PC-9 (cell line): ENCODE data around the gene FOXB2. TPM values are rescaled to one million over a fixed set of nuclear protein-coding genes. Genes with fewer than 3 reads are reported as not detected.

Source experiments
- BruUV-seq: library from RNA; stranded (reverse); fragments of 400-500 nt; replicated peaks from 2 replicates; lab custom pipeline; 2021; lab: Mats Ljungman, UMichigan
- CTCF ChIA-PET: fragments of 300-600 bp; sonication (Branson Sonifier 250); formaldehyde crosslinking; loops from one replicate; lab custom pipeline; 2022; ENCODE audit warnings: antibody characterized with exemption; lab: Charles Lee
- POLR2A ChIA-PET: fragments of 300-600 bp; sonication (Branson Sonifier 250); formaldehyde crosslinking; loops from one replicate; lab custom pipeline; 2022; ENCODE audit warnings: antibody characterized with exemption; ENCODE audit not compliant: unreplicated experiment; lab: Charles Lee
- DNase-seq, 2 experiments: peaks; one replicate each; pipeline versions ENCODE4 v3.0.0 to v3.0.0-alpha.2; 2015 to 2022; ENCODE audit warnings: mixed read lengths in 1 of 2
- H2AFZ ChIP-seq: fragments of 200-600 bp; sonication (generic); 2 replicates; pipeline ENCODE4 v1.8.1; 2017; ENCODE audit warnings: antibody characterized with exemption
- H3F3A ChIP-seq: fragments of 200-600 bp; sonication (generic); 2 replicates; pipeline ENCODE4 v1.8.1; 2017; ENCODE audit warnings: antibody characterized with exemption, mild to moderate bottlenecking, low read depth; ENCODE audit not compliant: insufficient read depth
- H3K27ac ChIP-seq: fragments of 200-600 bp; sonication (generic); 2 replicates; pipeline ENCODE4 v1.6.1; 2016; ENCODE audit warnings: mixed run types
- H3K27me3 ChIP-seq: fragments of 200-600 bp; sonication (generic); 2 replicates; pipeline ENCODE4 v1.6.1; 2016; ENCODE audit warnings: low read depth, mixed run types; ENCODE audit not compliant: insufficient read depth
- H3K36me3 ChIP-seq: fragments of 200-600 bp; sonication (generic); 2 replicates; pipeline ENCODE4 v1.6.1; 2016; ENCODE audit warnings: low read depth, mixed run types
- H3K4me1 ChIP-seq: fragments of 200-600 bp; sonication (generic); replicated peaks from 2 replicates; pipeline ENCODE4 v1.6.1; 2016; ENCODE audit warnings: mixed run types; ENCODE audit not compliant: insufficient read depth
- H3K4me2 ChIP-seq: fragments of 200-600 bp; sonication (generic); 2 replicates; pipeline ENCODE4 v1.6.1; 2017; ENCODE audit warnings: mixed run types
- H3K4me3 ChIP-seq: fragments of 200-600 bp; sonication (generic); 2 replicates; pipeline ENCODE4 v1.6.1; 2016; ENCODE audit warnings: mixed run types
- H3K79me2 ChIP-seq: fragments of 200-600 bp; sonication (generic); 2 replicates; pipeline ENCODE4 v1.6.1; 2017; ENCODE audit warnings: low read depth, mixed run types
- H3K9me2 ChIP-seq: fragments of 200-600 bp; sonication (generic); 2 replicates; pipeline ENCODE4 v1.8.1; 2017; ENCODE audit warnings: mild to moderate bottlenecking; ENCODE audit not compliant: insufficient read depth
- H3K9me3 ChIP-seq: fragments of 200-600 bp; sonication (generic); 2 replicates; pipeline ENCODE4 v1.8.1; 2016; ENCODE audit warnings: low read depth; ENCODE audit not compliant: insufficient read depth
- H4K20me1 ChIP-seq: fragments of 200-600 bp; sonication (generic); 2 replicates; pipeline ENCODE4 v1.8.1; 2017; ENCODE audit not compliant: insufficient read depth
- CTCF ChIP-seq: fragments of 200-600 bp; sonication (generic); conservative IDR thresholded peaks from 2 replicates; pipeline ENCODE4 v1.6.1; 2017; ENCODE audit warnings: mixed run types, antibody characterized with exemption, mild to moderate bottlenecking, moderate library complexity
- EZH2 ChIP-seq: fragments of 200-600 bp; sonication (generic); IDR thresholded peaks from 2 replicates; pipeline ENCODE4 v1.8.0; 2017; ENCODE audit warnings: antibody characterized with exemption, low read depth
- intact Hi-C: fragments of 100-400 bp; cut with micrococcal nuclease; formaldehyde crosslinking; loops from one replicate; pipeline ENCODE4 v1.10.0; 2022; ENCODE audit not compliant: unreplicated experiment
- total RNA-seq: library from RNA; stranded (reverse); gene quantifications from 2 replicates; pipeline ENCODE4 v1.2.3, GENCODE V29; 2021

Gene FOXB2
- total RNA-seq, 1 experiment from 2014 or later: not detected

DNA sequence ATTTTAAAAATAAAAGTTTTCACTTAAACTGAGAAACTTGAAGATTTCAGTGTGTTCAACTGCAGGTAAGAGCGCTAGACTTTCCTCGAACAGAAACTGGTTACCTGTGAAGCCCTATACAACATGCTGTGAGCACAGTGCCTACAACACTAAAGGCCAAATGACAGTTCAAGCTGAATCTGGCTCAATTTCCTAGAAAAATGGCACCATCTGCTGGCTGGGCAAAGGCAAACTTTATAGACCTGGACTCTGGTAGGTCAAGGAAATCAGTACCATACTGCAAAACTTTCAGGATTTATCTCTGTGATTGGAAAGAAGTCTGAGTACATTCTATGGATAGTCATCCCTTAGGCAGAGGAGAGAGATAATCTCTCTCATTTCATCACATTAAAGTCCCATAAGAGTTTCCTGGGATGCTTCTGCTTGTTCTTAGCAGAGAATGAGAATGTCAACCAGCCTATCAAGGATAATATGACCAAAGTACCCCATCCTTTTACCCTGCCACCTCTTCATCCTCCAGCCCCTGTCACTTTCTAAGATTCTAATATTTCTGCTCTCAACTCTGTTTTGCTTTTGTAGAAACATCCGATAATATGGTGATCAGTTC is 31.8 kb upstream of the FOXB2 start:
- TF ChIP-seq EZH2 (no peak), CTCF (peak; percentile 63)
- no TSS peak for BruUV-seq
- H3F3A ChIP-seq: no peaks in the 10 kb centered on the region
- no peak overlapping the region for H2AFZ ChIP-seq
- peak in 1 of 2 experiments; percentile 21 for DNase-seq
- no peaks in the 10 kb centered on the region for H3K9me3 ChIP-seq
- no peak overlapping the region for H3K27ac ChIP-seq
- ChIA-PET CTCF (interaction anchor here (1.7 kb wide), 1 partner anchor 177 kb away, joined by 10 read pairs; no protein-coding TSS in a partner anchor), POLR2A (no interaction called here)
- H3K36me3 ChIP-seq: no peaks in the 10 kb centered on the region
- no peaks in the 10 kb centered on the region for H4K20me1 ChIP-seq
- no peaks in the 10 kb centered on the region for H3K9me2 ChIP-seq
- H3K4me3 ChIP-seq: no peak overlapping the region
- peaks cover 35% of the 10 kb centered on the region for H3K27me3 ChIP-seq
- intact Hi-C loops: loop anchor here (1.0 to 5.0 kb wide), 3 partner anchors 177 to 540 kb away; no protein-coding TSS in a partner anchor
- no peaks in the 10 kb centered on the region for H3K79me2 ChIP-seq
- H3K4me1 ChIP-seq: no peaks in the 10 kb centered on the region
- H3K4me2 ChIP-seq: no peak overlapping the region

GRCh38 chr9:76988941-76989340 is 30.5 kb upstream of the FOXB2 start:
- no peak overlapping the region for H3K4me3 ChIP-seq
- no peak overlapping the region for H2AFZ ChIP-seq
- no peaks in the 10 kb centered on the region for H3F3A ChIP-seq
- no peaks in the 10 kb centered on the region for H3K9me3 ChIP-seq
- DNase-seq: no peak
- H3K79me2 ChIP-seq: no peaks in the 10 kb centered on the region
- H3K36me3 ChIP-seq: no peaks in the 10 kb centered on the region
- TF ChIP-seq EZH2 (no peak), CTCF (no peak)
- no TSS peak for BruUV-seq
- ChIA-PET POLR2A (no interaction called here), CTCF (no interaction called here)
- H4K20me1 ChIP-seq: no peaks in the 10 kb centered on the region
- H3K4me2 ChIP-seq: no peak overlapping the region
- H3K4me1 ChIP-seq: no peaks in the 10 kb centered on the region
- H3K27ac ChIP-seq: no peak overlapping the region
- H3K27me3 ChIP-seq: peaks cover 43% of the 10 kb centered on the region
- intact Hi-C loops: loop anchor here (5.0 kb wide), 2 partner anchors 327 to 542 kb away; no protein-coding TSS in a partner anchor
- H3K9me2 ChIP-seq: no peaks in the 10 kb centered on the region

- no peaks in the 10 kb centered on the region for H3K79me2 ChIP-seq
- TF ChIP-seq CTCF (no peak), EZH2 (no peak)
- no peak for DNase-seq
- ChIA-PET POLR2A (no interaction called here), CTCF (interaction anchor here (0.7 kb wide), 1 partner anchor 861 kb away, joined by 7 read pairs; no protein-coding TSS in a partner anchor)
- H3K4me1 ChIP-seq: no peaks in the 10 kb centered on the region
- intact Hi-C loops: loop anchor here (5.0 kb wide), 2 partner anchors 327 to 542 kb away; no protein-coding TSS in a partner anchor
- H4K20me1 ChIP-seq: no peaks in the 10 kb centered on the region
- H3F3A ChIP-seq: no peaks in the 10 kb centered on the region
- no peak overlapping the region for H2AFZ ChIP-seq
- peaks cover 40% of the 10 kb centered on the region for H3K27me3 ChIP-seq
- H3K9me2 ChIP-seq: no peaks in the 10 kb centered on the region
- H3K27ac ChIP-seq: no peak overlapping the region
- no TSS peak for BruUV-seq
- no peaks in the 10 kb centered on the region for H3K9me3 ChIP-seq
- no peak overlapping the region for H3K4me3 ChIP-seq
- H3K4me2 ChIP-seq: no peak overlapping the region
- H3K36me3 ChIP-seq: no peaks in the 10 kb centered on the region
These were observed 30.0 kb upstream of the FOXB2 start for GRCh38 chr9:76989501-76989900.
